GM12891 (cell line): ENCODE measurements around the gene RANBP17.

Source experiments
- DNase-seq: peaks from one replicate; pipeline ENCODE4 v3.0.0; 2011; ENCODE audit warnings: low spot score; ENCODE audit not compliant: insufficient read length
- FAIRE-seq: peaks from 2 replicates; lab custom pipeline; 2011; peaks lifted over from hg19 to GRCh38; lab: Jason Lieb, UNC
- PAX5 ChIP-seq: IDR thresholded peaks from 2 replicates; pipeline ENCODE4 v1.6.1; 2011; ENCODE audit warnings: low read length, moderate library complexity, mild to moderate bottlenecking; ENCODE audit not compliant: insufficient read depth, severe bottlenecking
- POLR2A ChIP-seq: IDR thresholded peaks from 2 replicates; pipeline ENCODE4 v1.6.1; 2011; ENCODE audit warnings: low read depth, low read length, control low read depth
- POLR2AphosphoS5 ChIP-seq: IDR thresholded peaks from 2 replicates; pipeline ENCODE4 v1.6.1; 2011; ENCODE audit warnings: low read depth, low read length, control low read depth
- POU2F2 ChIP-seq: IDR thresholded peaks from 2 replicates; pipeline ENCODE4 v1.6.1; 2011; ENCODE audit warnings: low read depth, mild to moderate bottlenecking, control low read depth, low read length, moderate library complexity
- SPI1 ChIP-seq: IDR thresholded peaks from 2 replicates; pipeline ENCODE4 v1.6.1; 2011; ENCODE audit warnings: low read depth, low read length, control low read depth
- TAF1 ChIP-seq: IDR thresholded peaks from 2 replicates; pipeline ENCODE4 v1.6.1; 2011; ENCODE audit warnings: low read depth, low read length, control low read depth

The RANBP17 gene

GRCh38 chr5:171251519-171251918, 389.7 kb downstream of the RANBP17 start:
- no peak for TF ChIP-seq POLR2AphosphoS5
- no peak for TF ChIP-seq POU2F2
- TF ChIP-seq PAX5, result no peak
- no peak for TF ChIP-seq POLR2A
- no peak for TF ChIP-seq TAF1
- no peak for TF ChIP-seq SPI1
- FAIRE-seq (no peak), DNase-seq (no peak)

GRCh38 chr5:171252674-171253073, 390.9 kb downstream of the RANBP17 start:
- TF ChIP-seq PAX5 (no peak), SPI1 (no peak), POLR2AphosphoS5 (no peak), POU2F2 (no peak), POLR2A (no peak), TAF1 (no peak)
- no peak for FAIRE-seq
- DNase-seq, result no peak

- FAIRE-seq, result no peak
- no peak for TF ChIP-seq POLR2A
- no peak for TF ChIP-seq TAF1
These were observed 397.1 kb downstream of the RANBP17 start for GRCh38 chr5:171258737-171259415.

DNA sequence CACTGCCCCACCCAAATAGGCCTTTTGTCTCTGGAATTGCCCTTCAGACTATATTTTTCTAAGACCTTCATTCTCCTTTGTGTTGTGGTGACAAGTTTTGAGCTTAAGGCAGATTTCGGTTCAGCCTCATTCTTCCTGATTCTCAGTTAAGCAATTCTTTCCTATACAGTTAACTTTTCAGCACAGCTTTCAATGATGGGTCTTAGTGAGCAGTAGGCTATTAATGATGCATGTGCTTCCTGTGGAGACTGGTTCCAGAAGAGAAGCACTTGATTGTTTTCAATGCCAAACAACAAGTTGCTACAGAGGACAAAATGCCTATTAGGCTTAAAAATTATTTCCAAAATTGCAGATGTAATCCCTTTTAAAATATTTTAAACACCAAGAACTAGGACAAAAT, 399.5 kb downstream of the RANBP17 start:
- TF ChIP-seq POLR2AphosphoS5, result no peak
- TF ChIP-seq POU2F2, result no peak
- TF ChIP-seq POLR2A, result no peak
- TF ChIP-seq SPI1, result no peak
- TF ChIP-seq PAX5, result no peak
- TF ChIP-seq TAF1, result no peak

More at GRCh38 chr5:171258737-171259415, 397.1 kb downstream of the RANBP17 start:
- DNase-seq, result no peak

DNA sequence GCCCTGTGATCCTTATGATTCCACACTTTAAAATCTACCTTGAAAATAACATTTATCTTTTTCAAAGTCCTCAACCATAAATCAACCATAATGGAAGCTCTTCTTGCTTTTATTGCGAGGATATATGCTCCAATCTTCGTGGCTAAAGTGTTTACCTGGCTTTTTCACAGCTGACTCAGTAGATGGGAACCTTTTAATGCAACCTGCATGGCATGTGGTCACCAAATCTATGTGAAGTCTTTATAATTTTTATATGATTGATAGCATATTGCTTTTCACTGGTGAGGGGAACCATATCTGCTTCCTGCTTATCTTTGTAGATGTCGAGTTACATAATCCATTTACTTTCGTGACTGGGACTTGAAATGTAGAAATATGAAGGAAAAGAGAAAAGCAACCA, 400.1 kb downstream of the RANBP17 start:
- DNase-seq (no peak), FAIRE-seq (no peak)
- TF ChIP-seq SPI1 (no peak), POLR2AphosphoS5 (no peak), TAF1 (no peak), POU2F2 (no peak), POLR2A (no peak), PAX5 (no peak)

More for the DNA sequence above, 399.5 kb downstream of the RANBP17 start:
- no peak for DNase-seq
- FAIRE-seq, result no peak

GRCh38 chr5:171263181-171263580, 401.4 kb downstream of the RANBP17 start:
- no peak for FAIRE-seq
- DNase-seq, result no peak
- no peak for TF ChIP-seq TAF1
- no peak for TF ChIP-seq SPI1
- no peak for TF ChIP-seq POU2F2
- TF ChIP-seq POLR2AphosphoS5, result no peak
- TF ChIP-seq POLR2A, result no peak
- TF ChIP-seq PAX5, result no peak

DNA sequence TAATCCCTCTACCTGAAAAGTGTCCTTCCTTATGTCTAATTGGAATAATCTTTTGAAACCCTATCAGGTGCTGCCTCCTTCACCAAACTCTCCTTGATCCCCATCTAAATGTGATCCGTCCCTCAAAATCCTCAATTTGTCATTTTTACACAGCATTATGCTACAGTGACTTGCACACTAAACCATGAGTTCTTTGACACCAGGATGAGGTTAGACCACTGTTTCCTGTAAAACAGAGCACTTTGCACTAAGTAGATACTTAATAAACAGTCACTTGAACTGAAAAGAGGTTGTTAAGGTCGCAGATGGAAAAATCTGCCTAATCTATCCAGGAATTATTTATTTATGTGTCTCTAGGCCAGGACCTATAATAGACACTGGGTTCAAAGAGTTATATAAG, 403.0 kb downstream of the RANBP17 start:
- FAIRE-seq (no peak), DNase-seq (no peak)
- TF ChIP-seq POLR2A (no peak), POLR2AphosphoS5 (no peak), SPI1 (no peak), POU2F2 (no peak), TAF1 (no peak), PAX5 (no peak)

- FAIRE-seq (no peak), DNase-seq (no peak)
- TF ChIP-seq POU2F2, result no peak
- TF ChIP-seq POLR2AphosphoS5, result no peak
- TF ChIP-seq PAX5, result no peak
- TF ChIP-seq SPI1, result no peak
- TF ChIP-seq POLR2A, result no peak
- TF ChIP-seq TAF1, result no peak
These were observed 407.1 kb downstream of the RANBP17 start for GRCh38 chr5:171268700-171269620.

GRCh38 chr5:171269717-171270116, 407.9 kb downstream of the RANBP17 start:
- FAIRE-seq, result no peak
- no peak for DNase-seq
- TF ChIP-seq POLR2AphosphoS5, result no peak
